Posterior cingulate gyrus (tissue), 11 donors: ENCODE measurements around the gene RPS6KA2.
"Not testable (repeated sequence)": the region's sequence is repeated elsewhere in the genome, so short reads cannot be mapped to it uniquely, and the experiment has no call there.

Source experiments
- DNase-seq, 10 donors: peaks; one replicate each; pipeline versions ENCODE4 v3.0.0 to v3.0.0-alpha.2; 2020 to 2021; ENCODE audit warnings: mixed read lengths in 3 of 10
- intact Hi-C: fragments of 100-400 bp; cut with DNase I; formaldehyde crosslinking; loops from one replicate; pipeline ENCODE4 v1.15.1; 2023

The RPS6KA2 gene

GRCh38 chr6:166381733-166382499 is 245.1 kb downstream of the RPS6KA2 start:
- DNase-seq = peak; percentile 40 to 94 (median 64)
- intact Hi-C loops = loop anchor here (2.0 to 5.0 kb wide), 4 partner anchors 51 to 245 kb away; partner anchors contain the start of genes PRR18 and RPS6KA2

DNA sequence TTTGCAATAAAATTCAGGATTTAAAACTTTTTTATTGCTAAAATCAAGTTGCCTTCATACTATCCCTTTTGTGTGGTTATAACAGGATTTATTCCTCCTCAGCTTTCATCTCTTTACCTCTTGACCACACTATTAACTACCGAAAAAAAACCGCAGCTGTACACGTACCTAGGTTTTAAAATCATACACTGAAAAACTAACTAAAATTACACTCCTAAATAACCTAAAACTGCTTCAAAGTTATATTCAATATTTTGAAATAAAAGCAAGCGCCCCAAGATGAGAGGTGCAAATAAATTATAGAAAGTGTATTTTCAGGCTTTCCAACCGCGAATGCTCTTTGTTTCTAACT is 245.7 kb downstream of the RPS6KA2 start:
- no peak for DNase-seq
- intact Hi-C loops = loop anchor here (5.0 kb wide), 2 partner anchors 104 to 246 kb away; partner anchors contain the start of gene RPS6KA2

DNA sequence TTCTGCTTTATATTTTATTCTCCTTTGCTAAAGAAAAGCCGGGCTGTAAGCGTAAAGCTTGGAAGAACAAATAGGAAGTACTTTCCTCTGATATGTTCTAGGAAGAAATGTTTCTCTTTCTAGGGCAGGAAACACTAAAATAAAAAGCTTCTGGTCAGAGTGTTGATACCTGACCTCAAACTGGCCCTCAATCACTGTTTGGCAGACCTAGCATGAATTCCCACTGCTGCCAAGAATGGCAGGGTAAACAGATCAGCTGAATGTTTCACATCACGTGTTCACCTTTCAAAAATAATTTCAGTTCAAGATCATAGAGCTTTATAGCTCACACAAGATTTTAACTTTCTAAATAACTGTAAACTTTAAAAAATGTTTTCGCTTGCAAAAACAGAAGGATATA is 247.3 kb downstream of the RPS6KA2 start:
- DNase-seq = no peak
- intact Hi-C loops = loop anchor here (5.0 kb wide), 2 partner anchors 102 to 248 kb away; partner anchors contain the start of gene RPS6KA2

- intact Hi-C loops = no loop called here
Measured at GRCh38 chr6:166379103-166379586, 247.9 kb downstream of the RPS6KA2 start.

DNA sequence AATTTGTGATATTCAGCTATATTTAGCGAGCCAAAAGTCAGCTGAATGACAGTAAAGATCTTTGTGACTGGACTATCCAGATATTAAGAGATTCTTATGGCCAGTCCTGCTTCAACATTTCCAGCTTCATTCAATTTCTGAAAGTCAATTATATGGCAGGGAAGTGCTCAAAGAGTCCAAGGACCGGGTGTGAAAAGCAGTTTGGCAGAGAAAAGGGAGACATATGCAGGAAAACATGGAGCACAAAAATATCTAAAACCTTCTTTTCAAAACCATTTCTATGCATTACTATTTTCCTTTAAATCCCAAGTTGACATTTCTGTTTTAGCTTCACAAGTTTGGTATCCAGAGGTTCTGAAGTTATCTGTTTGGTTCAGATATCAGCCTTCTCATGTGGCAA is 249.3 kb downstream of the RPS6KA2 start:
- intact Hi-C loops = no loop called here
- no peak for DNase-seq

More at GRCh38 chr6:166379103-166379586, 247.9 kb downstream of the RPS6KA2 start:
- no peak for DNase-seq

DNA sequence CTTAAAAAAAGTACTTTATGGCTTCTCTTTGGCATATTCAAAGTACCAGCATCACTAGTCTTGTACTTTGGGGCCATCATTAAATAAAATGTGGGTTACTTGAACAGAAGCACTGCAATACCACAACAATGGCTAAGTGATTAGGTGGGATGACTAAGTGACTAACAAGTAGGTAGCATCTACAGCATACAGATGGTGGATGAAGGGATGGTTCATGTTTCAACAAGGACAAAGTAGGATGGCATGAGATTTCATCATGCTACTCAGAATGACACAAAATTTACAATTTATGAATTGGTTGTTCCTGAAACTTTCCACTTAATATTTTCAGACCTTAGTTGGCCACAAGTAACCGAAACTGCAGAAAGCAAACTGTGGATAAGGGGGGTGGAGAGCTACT is 252.0 kb downstream of the RPS6KA2 start:
- intact Hi-C loops = no loop called here
- no peak for DNase-seq

GRCh38 chr6:166370489-166370888 is 256.6 kb downstream of the RPS6KA2 start:
- intact Hi-C loops = no loop called here
- DNase-seq = no peak

- intact Hi-C loops = no loop called here
- DNase-seq = no peak
Measured at GRCh38 chr6:166369782-166370181, 257.3 kb downstream of the RPS6KA2 start.

DNA sequence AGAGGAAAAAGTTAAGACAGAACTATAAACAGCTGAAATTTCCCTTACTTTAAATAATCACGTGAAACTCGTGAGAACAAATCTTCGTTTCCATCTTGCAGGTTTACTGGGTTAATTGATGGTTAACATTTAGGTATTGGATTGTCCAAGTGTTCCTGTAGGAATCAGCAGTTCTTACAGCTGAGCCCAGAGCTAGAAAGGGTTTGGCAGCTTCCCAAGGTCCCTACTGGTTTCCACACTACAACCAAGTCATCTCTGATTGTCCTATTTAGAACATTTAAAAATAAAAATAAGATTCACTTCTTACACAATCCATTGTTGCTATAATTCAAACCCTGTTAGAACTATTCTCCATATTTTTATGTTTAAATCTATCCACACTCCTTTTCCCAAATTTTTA is 260.1 kb downstream of the RPS6KA2 start:
- DNase-seq = no peak
- intact Hi-C loops = no loop called here

DNA sequence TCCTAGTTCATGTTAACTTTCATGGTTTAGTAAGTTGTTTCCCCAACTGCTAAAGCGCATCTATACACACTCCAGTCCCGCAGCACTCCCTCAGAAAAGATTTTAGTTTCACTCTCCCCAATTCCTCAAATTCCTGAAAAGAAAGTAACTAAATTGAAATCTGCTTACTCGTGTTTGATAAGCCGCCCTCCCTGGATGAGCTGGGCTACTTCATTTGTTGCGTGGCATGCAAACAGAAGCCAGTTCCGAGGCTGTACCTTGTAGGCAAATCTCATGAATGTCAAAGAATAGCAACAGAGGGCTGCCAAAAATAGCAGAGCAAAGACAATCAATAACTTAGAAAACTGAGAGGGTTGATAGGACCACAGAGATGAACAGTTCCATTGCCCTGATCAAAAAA is 261.2 kb downstream of the RPS6KA2 start:
- intact Hi-C loops = no loop called here
- no peak for DNase-seq

DNA sequence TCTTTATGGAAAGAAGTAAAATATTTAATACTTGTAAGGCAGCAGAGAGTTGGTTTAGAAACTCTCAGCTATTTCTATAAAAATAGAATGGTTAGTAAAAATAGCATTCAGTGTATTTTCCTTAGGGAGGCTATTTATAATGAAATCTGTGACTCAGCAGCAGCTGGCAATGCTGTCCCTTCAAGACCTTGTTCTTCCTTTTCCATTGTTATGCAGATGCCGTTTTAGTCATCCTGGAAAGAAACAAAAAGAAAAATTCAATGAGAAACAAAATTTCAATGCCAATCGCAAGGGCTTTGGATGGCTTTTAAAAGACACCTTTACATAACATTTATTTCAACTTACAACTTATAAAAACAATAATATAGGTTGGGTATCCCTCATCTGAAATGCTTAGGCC is 261.8 kb downstream of the RPS6KA2 start:
- DNase-seq = peak in 1 of 10 donors; percentile 28

GRCh38 chr6:166364456-166364855 is 262.6 kb downstream of the RPS6KA2 start:
- intact Hi-C loops = no loop called here
- no peak for DNase-seq

More for the DNA sequence above, 261.8 kb downstream of the RPS6KA2 start:
- intact Hi-C loops = no loop called here

DNA sequence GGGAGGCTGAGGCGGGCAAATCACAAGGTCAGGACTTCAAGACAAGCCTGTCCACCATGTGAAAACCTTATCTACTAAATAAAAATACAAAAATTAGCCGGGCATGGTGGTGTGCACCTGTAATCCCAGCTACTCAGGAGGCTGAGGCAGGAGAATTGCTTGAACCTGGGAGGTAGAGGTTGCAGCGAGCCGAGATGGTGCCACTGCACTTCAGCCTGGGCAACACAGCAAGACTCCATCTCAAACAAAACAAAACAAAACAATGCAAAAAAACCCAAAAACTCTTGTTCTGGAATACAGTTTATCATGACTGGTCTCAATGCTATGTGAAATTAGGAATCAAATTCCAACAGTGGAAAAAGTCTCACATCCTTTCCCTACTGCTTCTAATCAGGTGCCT is 264.6 kb downstream of the RPS6KA2 start:
- intact Hi-C loops, DNase-seq: not testable (repeated sequence)

DNA sequence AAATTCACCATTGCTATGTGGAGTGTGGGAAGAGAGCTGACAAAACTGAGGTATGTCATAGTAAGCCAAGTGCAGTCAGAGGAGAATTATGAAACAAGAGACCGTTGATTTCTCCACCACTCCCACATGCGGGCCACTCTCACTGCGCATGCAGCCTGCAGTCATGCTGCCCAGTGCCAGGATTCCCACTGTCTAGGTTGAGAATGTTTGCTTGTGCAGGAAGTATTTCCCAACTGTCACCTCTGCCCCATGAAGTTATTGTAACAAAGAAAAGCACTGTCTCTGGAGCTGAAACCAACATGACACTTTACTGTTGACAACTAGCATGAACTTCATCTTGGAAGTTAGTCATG is 266.0 kb downstream of the RPS6KA2 start:
- intact Hi-C loops = no loop called here
- DNase-seq = no peak

DNA sequence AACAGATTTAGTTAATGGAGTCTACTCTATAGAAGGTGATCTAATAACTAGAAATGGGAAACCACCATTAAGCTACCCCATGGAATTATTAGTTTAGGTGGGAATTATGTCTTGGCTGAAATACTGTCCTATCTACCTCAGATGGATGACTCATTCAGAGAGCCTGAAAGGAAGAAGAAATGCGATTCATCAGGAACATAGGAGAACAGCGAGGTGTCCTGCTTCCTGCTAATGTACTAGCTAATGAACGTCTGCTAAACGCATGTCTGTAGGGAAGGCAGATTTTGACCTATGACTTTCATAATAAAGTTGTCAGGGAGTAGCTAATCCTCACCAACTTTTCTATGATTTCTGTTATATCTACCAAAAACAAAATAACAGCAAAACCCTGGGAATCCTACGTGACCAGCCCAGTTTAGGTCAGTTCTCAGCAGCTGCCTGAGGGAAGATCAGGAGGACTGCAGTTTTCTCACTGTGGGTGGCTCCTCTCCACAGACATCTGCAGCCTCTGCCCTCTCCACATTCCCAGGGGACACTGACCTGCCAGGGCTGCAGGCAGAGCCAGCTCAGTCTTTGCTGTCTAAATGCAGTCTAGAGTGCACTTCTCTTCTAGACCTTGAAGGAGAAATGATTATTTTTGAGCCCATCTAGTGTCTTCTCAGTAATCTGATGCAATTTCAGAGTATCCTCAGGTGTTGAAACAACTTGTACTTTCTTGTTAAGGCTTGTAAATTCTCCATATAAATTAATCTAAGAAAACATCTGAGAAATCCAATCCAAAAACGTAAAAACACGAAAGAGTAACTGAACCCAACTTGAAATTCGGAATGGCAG is 266.6 kb downstream of the RPS6KA2 start:
- no peak for DNase-seq
- intact Hi-C loops = no loop called here
